HG03045 (cell line): ENCODE measurements around the gene TMEM235.

Experiments
- ATAC-seq: cut with Tn5 transposase; IDR thresholded peaks from one replicate; pipeline ENCODE4 v1.9.1; 2021; ENCODE audit warnings: mild to moderate bottlenecking, moderate library complexity; ENCODE audit not compliant: unreplicated experiment

The TMEM235 gene

DNA sequence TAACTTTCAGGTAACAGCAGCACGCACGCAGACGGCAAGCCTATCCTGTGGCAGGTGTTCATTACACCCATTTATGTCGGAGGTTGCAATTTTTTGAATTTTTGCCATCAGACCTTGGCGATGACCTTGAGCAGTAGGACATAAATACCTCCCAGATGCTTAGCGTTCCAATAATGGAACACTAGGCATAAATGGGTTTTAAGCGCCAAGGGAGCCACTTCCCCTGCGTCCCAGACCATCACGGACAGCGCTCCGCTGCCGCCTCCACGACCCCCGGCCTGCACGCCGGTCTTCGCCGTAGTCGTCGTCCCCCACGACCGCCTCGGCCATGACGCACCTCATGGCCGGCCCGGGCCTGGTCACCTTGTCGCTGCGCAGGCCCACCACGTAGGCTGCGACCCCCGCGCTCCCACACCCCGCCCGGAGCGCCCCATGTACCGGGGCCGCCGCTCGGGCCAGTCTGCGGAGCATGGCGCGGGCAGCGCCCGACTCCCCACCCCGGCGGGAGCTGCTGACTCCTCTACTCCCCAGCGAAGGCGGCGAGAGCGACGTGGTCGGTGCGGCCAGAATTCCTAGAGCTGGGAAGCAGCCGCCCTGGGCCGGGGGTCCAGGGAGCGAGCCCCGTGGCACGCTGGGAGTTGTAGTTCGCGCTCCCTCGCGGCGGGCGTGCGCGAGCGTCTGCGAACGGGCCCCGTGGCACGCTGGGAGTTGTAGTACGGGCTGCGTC, 22.7 kb downstream of the TMEM235 start:
- ATAC-seq: no peak

- no peak for ATAC-seq
These were observed 23.7 kb downstream of the TMEM235 start for GRCh38 chr17:78255029-78255656.

- ATAC-seq: no peak
These were observed 24.7 kb downstream of the TMEM235 start for GRCh38 chr17:78255953-78256706.

DNA sequence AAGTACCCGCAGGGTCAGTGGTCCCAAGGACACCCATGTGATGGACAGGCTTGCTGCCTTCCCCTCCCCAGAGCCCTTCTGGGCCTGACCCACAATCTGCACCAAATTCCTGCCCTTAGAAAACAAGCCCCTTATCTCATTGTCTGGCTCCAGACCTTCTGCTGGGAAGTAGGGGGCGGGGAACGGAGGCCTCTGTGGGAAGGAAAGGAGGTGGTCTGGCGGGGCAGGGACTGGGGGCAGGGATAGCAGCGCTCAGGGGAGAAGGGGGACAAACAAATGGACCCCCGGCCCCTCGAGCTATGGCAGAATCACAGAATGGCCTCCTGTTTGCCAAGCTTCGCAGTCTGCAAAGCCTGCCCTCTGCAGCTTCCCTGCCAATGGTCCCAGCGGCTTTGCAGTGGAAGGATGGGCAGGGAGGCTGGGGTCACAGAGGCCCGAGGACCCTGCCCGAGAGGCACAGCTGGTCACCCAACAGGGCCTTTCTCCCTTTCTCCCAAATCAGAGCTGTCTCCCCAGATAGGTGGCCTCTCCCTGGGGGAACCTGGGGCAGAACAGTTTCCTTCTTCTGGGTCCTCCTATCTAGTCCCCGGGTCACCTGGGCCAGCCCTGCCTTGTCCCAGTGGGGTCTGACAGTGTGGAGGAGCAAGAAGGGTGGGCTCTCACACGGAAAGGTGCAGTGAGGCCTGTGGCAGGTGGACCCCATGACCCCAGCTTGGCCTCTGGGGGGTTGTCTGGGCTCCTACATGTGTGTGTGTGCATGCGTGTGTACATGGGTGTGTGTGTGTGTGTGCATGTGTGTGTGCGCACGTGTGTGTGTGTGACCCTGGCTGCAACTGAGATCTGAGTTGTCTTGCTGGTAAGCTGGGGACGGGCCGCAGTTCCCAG, 25.5 kb downstream of the TMEM235 start:
- no peak for ATAC-seq

DNA sequence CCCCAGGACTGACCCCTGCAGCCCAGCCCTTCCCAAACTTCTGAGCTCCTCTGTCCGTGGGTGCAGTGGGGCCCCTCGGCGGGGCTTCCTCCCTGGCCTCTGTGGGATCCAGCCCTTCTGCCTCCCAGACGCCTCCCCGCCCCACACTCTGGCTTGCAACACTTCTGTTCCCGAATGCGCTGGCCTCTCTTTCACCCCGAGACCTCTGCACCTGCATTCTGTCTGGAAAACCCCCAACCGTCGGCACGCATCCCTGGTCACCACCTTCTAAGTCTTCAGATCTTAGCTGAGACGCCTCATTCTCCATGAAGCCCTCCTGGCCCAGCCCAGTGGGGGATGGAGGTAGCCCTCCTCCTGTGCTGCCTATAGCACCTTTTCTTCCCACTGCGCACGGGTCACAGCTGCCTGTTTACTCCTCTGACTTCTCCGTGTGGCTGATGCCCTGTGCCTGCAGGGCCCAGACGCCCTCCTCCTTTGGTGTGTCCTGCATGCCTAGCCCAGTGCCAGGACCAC, 26.4 kb downstream of the TMEM235 start:
- no peak for ATAC-seq

DNA sequence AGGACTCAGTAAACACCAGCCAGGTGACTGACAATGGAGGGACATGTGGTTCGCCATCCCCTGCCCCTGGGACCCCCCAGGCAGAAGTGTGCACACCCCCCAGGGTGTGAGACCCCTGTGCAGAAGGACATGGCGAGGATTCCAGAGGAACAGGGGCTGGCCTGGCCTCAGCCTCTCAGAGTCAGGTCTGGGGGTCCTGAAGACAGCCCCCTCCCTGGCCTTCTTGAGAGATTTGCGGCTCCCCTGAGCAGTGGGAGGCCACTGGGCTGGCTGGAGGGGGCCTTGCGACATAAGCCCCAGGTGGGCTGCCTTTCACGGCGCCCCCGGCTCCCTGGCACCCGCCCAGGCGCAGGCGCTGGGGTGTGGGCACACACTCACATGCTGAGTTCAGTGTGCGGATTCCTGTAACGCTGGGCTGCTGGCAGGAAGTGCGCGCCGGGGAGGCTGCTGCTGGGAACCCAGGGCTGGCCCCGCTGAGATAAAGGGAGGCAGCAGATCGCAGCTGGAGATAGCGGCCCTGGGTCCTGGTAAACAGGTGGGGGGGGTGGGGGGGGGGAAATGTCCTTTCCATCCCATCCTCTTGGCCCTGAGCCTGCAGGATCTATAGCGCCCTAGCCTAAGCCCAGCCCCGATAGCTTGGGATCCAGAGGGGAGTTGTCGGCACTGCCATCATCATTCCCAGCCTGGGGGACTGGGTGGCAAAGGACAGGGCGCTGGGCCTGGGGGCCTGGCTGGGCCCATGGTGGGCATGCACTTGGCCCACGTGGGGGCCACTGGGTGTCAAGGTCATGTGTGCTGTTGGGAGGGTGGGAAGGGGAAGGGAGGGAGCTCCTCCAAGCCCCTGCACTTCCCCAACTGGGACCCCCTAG, 27.1 kb downstream of the TMEM235 start:
- no peak for ATAC-seq

DNA sequence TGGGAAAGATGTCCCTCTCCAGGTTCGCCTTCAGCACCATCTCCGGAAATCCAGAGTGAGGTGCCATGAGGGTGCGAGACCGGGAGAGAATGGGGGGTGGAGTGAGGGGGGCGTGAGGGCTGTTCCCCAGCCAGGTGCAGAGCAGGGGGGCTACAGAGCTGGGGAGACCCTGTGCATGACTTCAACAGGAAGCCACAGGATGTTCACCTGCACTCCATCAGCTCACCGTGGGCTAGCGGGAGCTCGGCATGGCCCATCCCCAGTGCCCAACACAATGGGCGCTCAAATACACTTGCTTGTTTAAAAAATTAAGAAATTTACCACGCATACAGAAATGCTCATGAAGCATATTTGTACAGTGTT, 27.7 kb downstream of the TMEM235 start:
- no peak for ATAC-seq

DNA sequence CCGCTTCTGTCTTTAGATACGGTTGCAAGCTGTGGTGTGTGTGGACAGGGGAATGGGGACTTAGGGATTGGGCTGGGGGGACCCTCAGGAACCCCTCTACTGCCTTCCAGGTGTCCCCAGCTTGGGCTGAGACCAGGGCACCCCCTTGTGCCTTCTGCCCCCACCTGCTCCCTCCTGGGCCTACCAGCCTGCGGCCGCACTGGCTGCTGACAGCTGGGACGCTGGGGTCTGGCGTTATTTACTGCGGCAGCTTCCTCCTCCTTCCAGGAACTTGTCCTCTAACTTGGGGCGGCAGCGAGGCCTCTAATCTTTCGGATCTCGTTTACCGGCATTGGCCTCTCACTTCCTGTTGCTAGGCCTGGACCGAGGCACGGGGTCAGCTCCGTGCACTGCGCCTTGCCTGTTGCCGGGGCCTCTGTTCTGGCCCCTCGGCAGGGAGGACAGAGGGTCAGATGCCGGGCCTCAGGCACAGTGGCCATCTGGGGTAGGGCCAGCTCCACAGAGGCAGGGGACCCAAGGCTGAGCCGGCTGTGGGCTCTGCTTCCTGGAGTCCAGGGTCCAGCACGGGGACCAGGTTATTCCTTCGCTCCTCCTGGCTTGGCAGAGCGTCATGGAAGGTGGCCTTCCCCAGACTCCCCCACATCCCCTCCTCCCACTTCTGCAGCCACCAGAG, 31.8 kb downstream of the TMEM235 start:
- ATAC-seq: no peak

DNA sequence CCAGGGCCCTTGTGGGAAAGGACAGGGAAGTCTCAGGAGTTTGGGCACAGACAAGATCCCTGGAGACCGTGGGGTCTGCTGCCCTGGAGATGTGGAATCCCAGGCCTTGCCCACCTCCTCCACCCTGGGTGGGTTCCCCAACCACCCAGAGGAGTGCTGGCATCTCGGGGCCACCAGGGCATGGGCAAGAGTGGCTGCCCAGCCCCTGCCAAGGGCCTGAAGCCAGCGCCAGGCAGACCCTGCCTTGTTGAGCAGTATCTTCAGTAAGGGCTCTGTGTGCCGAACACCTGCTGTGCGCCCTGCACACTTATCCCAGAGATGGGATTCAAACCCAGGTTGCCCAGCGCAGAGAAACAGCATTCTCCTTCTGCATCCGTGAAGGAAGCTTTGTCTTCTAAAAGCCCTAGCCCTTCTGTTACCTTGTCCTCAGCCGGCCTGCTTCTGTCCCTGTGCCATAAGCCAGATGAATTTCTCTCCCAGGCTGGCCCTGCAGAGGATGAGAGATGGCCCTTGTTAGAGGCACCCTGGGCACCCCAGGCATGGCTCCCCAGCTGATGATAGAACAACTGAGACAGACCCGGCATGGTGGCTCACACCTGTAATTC, 32.4 kb downstream of the TMEM235 start:
- no peak for ATAC-seq

DNA sequence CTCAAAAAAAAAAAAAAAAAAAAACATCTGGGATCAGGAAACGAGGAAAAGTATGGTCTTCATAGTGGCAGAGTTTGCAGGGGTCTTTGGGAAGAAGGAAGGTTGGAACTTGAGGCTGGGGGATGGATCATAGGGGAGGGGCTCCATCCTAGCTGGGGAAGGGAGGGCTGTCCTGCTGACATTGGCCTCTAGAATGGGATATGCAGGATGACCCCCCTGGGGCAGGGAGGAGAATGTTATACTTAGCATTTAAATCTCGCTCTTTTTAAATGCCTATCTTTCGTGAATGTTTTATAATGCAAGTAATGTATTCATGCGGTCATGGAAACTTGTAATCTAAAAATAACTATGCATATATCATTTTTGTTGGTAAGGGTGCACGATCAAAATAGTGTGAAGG, 33.2 kb downstream of the TMEM235 start:
- no peak for ATAC-seq

GRCh38 chr17:78265121-78265520, 33.7 kb downstream of the TMEM235 start:
- no peak for ATAC-seq

GRCh38 chr17:78266231-78266631, 34.8 kb downstream of the TMEM235 start:
- ATAC-seq: no peak

DNA sequence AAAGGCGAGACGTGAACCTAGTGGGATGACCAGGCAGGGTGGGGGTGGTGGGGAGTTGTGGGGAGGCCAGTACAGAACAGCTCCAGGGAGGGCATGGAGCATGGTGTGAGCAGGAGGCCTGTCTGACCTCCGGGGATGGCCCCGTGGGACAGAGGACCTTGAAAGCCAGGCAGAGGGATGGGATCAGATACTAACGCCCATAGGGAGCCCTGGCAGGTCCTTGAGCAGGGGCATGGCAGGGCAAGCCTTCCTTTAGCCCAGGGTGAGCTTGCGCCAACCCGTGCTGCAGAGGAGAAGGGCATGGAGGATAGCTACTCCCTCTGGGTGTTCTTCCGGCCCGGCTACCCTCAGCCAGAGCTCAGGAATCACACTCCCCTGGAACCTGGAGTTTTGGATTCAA, 35.3 kb downstream of the TMEM235 start:
- no peak for ATAC-seq

- no peak for ATAC-seq
These were observed 36.0 kb downstream of the TMEM235 start for GRCh38 chr17:78267253-78268073.

- no peak for ATAC-seq
These were observed 36.9 kb downstream of the TMEM235 start for GRCh38 chr17:78268191-78268874.

- no peak for ATAC-seq
These were observed 37.8 kb downstream of the TMEM235 start for GRCh38 chr17:78268951-78269905.
